Choroid plexus epithelial cell (primary cell): ENCODE results near the gene SLC38A5.

Experiments used
- DNase-seq: peaks from one replicate; pipeline ENCODE4 v3.0.0-alpha.2; 2010; ENCODE audit warnings: low read depth
- H3K4me3 ChIP-seq: 2 replicates; pipeline ENCODE4 v1.5.1; 2011; ENCODE audit warnings: low read depth, mild to moderate bottlenecking, control low read depth, low read length, moderate library complexity
- TF ChIP-seq, protein P1 (sequence below): conservative IDR thresholded peaks from 2 replicates; pipeline ENCODE4 v1.5.1; 2011; ENCODE audit warnings: low read depth, mild to moderate bottlenecking, control low read depth, inconsistent platforms, low read length, moderate library complexity

Gene SLC38A5

DNA sequence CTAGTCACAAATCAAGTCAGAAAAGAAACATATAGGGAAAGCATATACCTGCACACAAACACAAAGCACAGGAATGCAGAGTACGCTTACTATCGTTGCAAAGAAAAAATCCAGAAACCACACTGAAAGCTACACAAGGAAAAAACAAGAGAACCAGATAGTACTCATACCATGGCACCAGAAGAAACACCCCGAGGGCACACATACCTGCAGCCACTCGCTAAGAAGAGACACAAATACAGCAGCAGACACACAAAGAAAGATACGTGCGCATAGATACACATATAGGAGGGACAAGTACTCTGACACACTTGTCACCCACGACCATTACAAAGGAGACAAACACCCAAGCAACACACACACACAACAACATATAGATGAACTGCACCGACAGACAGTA, 1.4 kb upstream of the SLC38A5 start:
- H3K4me3 ChIP-seq, result no peak overlapping the region
- TF ChIP-seq, protein P1, sequence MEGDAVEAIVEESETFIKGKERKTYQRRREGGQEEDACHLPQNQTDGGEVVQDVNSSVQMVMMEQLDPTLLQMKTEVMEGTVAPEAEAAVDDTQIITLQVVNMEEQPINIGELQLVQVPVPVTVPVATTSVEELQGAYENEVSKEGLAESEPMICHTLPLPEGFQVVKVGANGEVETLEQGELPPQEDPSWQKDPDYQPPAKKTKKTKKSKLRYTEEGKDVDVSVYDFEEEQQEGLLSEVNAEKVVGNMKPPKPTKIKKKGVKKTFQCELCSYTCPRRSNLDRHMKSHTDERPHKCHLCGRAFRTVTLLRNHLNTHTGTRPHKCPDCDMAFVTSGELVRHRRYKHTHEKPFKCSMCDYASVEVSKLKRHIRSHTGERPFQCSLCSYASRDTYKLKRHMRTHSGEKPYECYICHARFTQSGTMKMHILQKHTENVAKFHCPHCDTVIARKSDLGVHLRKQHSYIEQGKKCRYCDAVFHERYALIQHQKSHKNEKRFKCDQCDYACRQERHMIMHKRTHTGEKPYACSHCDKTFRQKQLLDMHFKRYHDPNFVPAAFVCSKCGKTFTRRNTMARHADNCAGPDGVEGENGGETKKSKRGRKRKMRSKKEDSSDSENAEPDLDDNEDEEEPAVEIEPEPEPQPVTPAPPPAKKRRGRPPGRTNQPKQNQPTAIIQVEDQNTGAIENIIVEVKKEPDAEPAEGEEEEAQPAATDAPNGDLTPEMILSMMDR, result no peak

DNA sequence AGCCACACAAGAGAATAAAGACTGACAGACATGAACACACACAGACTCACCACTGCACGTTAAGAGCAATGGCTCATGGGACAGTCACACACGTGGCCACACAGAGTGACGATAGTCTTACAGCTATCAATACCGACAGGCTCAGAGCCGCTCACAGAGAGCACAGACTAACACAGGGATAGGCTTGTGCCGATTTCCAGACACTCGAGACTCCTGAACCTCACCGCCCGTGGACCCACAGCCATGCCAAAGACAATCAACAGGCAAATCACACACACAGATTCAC, 716 bp upstream of the SLC38A5 start:
- TF ChIP-seq, protein P1, result no peak

More for the DNA sequence above, 1.4 kb upstream of the SLC38A5 start:
- DNase-seq, result no peak

DNA sequence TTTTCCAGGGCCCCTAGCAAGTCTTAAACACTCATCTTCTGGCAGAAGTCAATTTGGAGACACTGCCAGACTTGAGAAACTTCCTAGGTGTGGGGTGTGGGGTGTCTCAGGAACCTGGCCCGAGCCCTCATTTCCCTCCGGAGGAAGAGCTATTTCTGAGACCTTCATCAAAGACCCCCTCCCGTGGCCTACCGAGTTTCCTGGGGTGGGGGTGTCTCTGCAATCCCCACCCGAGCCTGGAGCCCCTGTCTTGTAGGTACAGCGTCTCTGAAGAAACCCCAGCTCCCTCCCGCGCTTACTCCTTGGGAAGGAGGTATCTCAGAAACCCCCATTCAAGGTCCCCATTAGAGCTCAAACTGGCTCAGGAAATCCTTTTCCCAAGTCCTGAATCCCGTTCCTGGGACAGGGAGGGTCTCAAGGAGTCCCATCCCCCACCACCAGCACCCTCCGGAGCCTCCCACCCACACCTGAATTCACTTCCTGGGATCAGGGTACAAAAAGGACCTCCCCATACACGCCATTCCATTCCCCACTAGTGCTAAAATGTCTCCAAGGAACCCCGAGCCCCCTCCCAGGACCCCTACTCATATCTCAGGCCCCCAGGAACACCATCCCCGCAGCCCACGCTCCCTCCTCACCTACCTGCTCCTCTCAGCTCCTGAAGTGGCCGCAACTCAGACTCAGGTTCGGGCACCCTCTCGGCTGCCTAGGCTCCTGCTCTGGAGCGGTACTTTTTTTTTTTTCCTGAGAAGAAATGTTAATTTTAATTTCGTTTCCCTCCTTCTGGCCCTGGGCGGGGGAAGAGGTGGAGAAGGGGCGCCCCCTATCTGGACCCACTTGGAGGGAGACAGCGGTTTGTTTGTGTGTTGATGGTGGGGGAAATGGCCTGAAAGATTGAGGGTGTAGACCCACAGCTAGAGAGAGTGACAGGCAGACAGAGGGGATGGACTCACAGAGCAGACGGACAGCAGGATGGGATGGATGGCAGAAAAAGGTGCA, 1.1 kb downstream of the SLC38A5 start:
- TF ChIP-seq, protein P1, result peak; percentile 8
- DNase-seq, result no peak
- H3K4me3 ChIP-seq, result no peak overlapping the region

More for the DNA sequence above, 716 bp upstream of the SLC38A5 start:
- no peak for DNase-seq
- no peak overlapping the region for H3K4me3 ChIP-seq

DNA sequence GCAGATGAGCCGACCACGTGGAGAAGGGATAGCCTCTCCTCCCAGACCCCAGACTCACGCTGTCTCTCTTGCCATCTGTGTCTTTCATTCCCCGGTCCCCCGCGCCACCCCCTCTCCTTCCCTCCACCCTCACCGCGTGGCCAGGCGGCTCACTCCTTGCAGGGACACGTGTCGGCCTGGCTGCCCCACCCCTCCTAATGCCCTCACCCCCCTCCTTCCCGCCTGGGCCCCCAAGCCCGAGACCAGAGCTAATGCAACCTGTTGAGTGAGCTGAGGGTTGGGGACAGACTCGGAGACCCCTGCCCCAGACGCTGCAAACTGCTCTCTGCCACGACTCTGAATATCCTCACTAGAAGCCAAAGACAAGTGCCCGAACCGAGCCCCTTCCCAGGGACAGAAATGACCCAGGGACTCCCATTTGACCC, 1.8 kb downstream of the SLC38A5 start:
- TF ChIP-seq, protein P1, result no peak
- DNase-seq, result no peak
- H3K4me3 ChIP-seq, result peak overlapping the region; percentile 20

- TF ChIP-seq, protein P1, result no peak
Observed at GRCh38 chrX:48467281-48467761, 2.7 kb downstream of the SLC38A5 start.

GRCh38 chrX:48466696-48467095, 3.4 kb downstream of the SLC38A5 start:
- TF ChIP-seq, protein P1, result peak; percentile 32
- H3K4me3 ChIP-seq, result no peak overlapping the region
- DNase-seq, result no peak

More at GRCh38 chrX:48467281-48467761, 2.7 kb downstream of the SLC38A5 start:
- no peak for DNase-seq
- H3K4me3 ChIP-seq, result peak overlapping the region; percentile 20
